CMK (cell line): ENCODE results near the gene ABCC5.
"Not testable (repeated sequence)": the region's sequence is repeated elsewhere in the genome, so short reads cannot be mapped to it uniquely, and the experiment has no call there.

Source experiments
- DNase-seq: peaks from one replicate; pipeline ENCODE4 v3.0.0-alpha.2; 2010; ENCODE audit warnings: low read depth

The ABCC5 gene

DNA sequence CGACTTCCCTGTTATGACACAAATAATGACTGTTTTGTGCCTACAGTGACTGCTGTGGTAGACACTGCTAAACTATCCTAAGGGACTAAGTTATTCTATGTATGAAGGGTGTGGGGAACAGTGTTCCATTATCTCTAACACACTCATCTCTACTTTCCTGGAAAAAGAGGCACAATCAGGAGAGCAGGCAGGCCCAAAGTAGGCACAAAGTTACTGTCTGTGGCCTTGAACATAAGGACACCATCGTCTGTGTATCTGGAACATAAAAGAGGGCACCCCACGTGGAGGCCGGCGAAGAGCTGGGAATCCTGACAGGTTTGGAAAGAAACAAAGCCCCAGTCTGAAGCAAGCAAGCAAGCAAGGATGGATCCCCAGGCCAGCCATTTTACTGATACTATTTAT is 1.5 kb downstream of the ABCC5 start:
- DNase-seq: no peak

GRCh38 chr3:184015381-184016019 is 2.2 kb downstream of the ABCC5 start:
- DNase-seq: no peak

DNA sequence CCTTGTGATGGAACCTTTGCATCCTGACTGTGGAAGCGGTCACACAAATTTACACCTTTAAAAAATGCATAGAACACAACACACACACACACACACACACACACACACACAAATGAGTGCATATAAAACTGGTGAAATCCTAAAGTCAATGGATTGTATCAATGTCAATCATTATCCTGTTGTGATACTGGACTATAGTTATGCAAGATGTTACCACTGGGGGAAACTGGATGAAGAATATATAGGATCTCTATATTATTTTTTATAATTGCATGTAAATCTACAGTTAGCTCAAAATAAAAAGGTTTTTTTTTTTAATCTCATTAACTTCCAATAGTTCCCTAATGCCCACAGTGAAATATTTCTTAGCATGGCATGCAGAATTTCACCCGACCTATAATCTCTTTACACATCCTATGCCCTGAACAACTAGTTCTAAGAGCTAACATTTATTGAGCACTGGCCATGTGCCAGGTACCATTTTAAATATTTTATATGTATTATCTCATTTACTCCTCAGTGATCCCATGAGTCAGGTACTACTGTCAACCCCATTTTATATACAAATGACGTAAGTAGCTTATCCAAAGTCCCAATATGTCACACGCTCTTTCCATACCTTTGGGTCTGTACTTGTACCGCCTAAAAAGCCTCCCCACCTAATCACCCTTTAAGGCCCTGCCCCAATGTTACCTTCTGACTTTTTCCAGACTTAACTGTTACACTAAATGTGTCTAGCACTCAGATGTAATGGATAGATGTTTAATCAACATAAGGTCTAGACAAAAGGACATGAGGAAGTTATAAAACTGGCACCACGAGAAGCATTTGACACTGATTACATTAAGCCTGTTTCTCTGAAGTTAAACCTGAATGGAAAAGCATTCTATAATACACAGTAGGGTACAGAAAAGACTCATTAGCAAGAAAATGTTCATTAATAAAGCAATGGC is 5.5 kb downstream of the ABCC5 start:
- DNase-seq: no peak

DNA sequence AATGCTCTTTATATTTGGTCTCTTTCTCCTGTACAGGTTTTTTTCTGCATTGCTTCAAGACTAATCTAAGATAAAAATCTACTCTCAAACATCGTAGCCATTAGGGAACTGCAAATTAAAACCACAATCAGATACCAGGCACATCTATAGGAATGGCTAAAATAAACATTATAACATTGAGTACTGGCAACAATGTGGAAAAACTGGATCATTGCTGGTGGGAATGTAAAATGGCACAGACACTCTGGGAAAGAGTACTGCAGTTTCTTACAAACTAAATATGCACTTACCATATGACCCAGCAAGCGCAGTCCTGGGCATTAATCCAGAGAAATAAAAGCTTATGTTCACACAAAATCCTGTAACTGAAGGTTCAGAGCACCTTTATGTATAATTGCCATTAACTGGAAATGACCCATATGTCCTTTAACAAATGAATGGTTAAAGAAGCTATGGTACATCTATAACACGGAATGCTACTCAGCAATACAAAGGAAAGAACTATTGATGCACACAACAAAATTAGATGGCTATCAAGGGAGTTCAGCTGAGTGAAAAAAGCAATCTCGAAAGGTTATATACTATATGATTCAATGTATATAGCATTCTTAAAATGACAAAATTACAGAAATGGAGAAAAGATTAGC is 6.3 kb downstream of the ABCC5 start:
- no peak for DNase-seq

DNA sequence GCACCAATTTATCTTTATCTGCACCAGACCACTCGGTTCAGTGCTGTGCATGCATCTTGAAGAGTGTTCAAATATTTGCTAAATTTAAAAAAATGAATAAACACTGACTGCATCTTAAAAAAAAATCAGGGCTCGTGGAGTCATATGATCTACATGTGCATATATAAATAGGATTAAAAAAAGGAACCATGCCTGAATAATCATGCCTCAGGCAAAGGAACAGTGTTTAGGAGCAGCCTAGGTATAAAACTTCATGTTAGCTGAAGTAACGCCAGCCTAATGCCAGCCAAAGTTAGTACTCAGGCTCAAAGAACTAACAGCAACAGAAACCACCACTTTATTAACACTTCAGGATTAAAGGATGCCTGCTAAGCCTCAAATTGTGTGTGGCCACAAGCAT is 9.5 kb downstream of the ABCC5 start:
- no peak for DNase-seq

- DNase-seq: not testable (repeated sequence)
These were observed 10.4 kb downstream of the ABCC5 start for GRCh38 chr3:184007143-184007813.

- DNase-seq: no peak
These were observed 11.7 kb downstream of the ABCC5 start for GRCh38 chr3:184005941-184006507.

DNA sequence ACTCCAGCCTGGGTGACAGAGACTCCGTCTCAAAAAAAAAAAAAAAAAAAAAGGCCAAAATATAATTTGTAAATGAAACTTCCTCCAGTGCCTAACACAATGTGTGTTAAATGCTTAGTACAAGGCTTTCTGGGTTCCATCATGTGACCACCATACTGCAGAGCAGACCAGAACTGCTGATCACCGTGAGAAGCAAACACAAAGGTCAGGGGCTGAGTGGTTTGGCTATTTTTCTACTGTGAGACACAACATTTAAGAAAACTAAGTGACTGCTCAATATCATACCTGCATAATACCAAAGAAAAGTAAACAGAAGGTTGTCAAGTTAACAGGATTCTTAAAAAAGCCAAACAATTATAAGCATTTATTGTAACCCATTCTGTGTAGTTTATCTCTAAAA is 13.2 kb downstream of the ABCC5 start:
- DNase-seq: no peak

GRCh38 chr3:184003187-184003967 is 14.3 kb downstream of the ABCC5 start:
- no peak for DNase-seq

GRCh38 chr3:184002469-184002868 is 15.2 kb downstream of the ABCC5 start:
- DNase-seq: no peak

- DNase-seq: no peak
These were observed 15.9 kb downstream of the ABCC5 start for GRCh38 chr3:184001761-184002160.

GRCh38 chr3:183991403-183991802 is 26.3 kb downstream of the ABCC5 start:
- no peak for DNase-seq

DNA sequence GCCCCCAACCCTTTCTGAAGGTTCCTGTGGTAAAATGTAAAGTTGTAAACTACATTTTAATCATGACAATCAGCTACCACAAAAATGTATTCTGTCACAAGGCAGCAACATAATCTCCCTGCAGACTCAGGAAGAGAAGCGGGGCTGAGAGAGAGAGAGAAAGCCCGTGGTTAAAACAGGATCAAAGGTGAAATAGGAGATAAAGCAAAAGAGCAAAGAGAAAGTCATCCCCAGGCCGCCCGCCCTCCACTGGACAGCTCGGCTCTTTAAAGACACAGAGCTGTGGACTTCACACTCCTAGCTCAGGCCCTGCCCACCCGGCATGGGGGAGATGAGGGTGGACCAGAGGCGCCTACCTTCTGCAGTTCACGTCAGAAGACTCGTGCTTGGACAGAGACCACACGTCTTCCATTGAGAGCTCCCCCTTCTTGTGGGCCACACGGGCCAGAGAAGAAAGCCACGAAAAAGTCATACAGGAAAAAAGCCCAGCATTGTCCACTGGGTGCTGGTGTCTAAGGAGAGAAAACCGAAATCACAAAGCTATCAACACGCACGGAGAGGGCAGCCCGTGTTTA is 29.4 kb downstream of the ABCC5 start:
- DNase-seq: no peak

GRCh38 chr3:183987000-183987600 is 30.6 kb downstream of the ABCC5 start:
- no peak for DNase-seq

- no peak for DNase-seq
These were observed 32.6 kb downstream of the ABCC5 start for GRCh38 chr3:183984749-183985729.

GRCh38 chr3:183984127-183984740 is 33.5 kb downstream of the ABCC5 start:
- no peak for DNase-seq

DNA sequence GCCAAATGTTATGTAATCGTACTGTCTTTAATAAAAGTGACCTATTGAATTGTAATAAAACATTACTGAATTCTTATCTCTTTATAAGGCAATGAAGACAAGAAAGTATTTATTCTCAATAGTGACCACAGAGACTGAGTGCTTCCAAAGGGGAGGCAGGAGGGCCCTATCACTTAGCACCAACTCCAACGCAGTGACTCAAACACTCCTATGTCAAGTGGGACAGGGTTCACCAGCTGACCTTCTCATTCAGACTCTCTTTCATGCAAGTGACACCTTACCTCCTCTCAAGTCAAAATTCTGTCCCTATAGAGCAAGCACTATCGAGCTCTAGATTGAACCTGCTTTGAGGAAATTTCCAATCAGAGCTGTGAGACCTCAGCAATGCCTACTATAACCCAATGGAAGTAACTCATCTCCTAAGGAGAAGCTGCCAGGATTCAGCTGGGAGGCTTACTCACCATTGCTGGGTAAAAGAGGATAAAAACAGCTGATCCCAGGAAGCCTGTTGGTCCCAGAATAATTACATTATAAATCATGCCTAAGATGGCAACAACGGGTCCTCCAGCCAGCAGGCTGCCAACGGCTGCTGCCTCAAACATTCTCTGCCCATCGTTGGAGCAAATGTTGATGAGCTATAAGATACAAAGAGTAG is 35.6 kb downstream of the ABCC5 start:
- no peak for DNase-seq

DNA sequence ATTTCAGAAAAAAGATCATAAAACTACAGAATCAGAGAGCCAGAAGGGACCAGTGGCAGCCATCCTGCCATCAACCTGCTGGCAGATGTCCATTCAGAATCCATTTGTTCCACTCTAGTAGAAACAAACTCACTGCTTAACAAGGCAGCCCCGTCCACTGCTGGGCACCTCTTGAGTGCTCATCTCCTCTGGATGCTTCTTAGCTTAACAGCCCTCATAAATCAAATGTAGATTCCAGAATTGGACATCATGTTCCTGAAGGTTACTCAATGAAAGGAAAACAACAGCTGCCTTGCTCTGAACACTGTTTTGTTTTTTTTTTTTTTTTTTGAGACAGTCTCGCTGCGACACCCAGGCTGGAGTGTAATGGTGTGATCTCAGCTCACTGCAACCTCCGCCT is 37.3 kb downstream of the ABCC5 start:
- no peak for DNase-seq
